Measurements from ENCODE around the gene JMJD1C.

The JMJD1C gene

DNA sequence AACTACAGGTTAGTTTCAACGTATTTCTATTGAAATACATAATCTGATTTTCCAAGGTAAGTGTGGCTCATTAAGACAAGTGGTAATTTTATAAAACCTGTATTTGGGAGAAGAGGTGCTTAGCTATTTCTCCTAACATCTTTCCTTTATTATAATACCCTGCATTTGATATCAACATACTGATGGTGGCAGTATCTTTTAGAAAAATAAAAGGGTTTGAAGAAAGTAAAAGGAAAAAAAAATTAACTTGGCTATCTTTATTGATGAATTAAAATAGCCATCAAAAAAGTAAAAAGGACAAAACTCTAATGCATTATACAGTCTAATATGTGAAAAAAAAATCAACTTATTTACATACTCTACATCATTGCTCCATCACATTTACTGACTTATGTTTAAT, 264.7 kb downstream of the JMJD1C start:
- Histone ChIP-seq H3K27ac (ENCODE audit: low read depth, low read length) (no peak overlapping the region), H3K4me3 (ENCODE audit: insufficient read depth, low read length, poor library complexity, severe bottlenecking) (no peak overlapping the region), H3K4me2 (ENCODE audit: low read depth, low read length, poor library complexity, severe bottlenecking) (no peak overlapping the region), H3F3A (ENCODE audit: insufficient read depth) (no peaks in the 10 kb centered on the region; the same call in 1 of the 2 replicates), H3K9ac (ENCODE audit: low read length) (no peak overlapping the region), H3K27me3 (ENCODE audit: low read length) (no peaks in the 10 kb centered on the region), H3K79me2 (ENCODE audit: insufficient read depth, low read length) (peaks cover 10% of the 10 kb centered on the region; the same call in 1 of the 2 replicates), H3K9me3 (ENCODE audit: insufficient read depth, low read length) (no peaks in the 10 kb centered on the region), H2AFZ (ENCODE audit: low read depth, low read length, severe bottlenecking) (no peak overlapping the region), H4K20me1 (ENCODE audit: low read depth, low read length) (no peaks in the 10 kb centered on the region), H3K36me3 (ENCODE audit: low read length) (peaks cover 40% of the 10 kb centered on the region; the same call in 1 of the 2 replicates), H3K9me2 (replicated peaks; ENCODE audit: insufficient read depth, low read length) (no peaks in the 10 kb centered on the region)
- TF ChIP-seq EZH2phosphoT487 (conservative IDR thresholded peaks at IDR 0.05; ENCODE audit: low read length), result no peak
- TF ChIP-seq, protein P1, sequence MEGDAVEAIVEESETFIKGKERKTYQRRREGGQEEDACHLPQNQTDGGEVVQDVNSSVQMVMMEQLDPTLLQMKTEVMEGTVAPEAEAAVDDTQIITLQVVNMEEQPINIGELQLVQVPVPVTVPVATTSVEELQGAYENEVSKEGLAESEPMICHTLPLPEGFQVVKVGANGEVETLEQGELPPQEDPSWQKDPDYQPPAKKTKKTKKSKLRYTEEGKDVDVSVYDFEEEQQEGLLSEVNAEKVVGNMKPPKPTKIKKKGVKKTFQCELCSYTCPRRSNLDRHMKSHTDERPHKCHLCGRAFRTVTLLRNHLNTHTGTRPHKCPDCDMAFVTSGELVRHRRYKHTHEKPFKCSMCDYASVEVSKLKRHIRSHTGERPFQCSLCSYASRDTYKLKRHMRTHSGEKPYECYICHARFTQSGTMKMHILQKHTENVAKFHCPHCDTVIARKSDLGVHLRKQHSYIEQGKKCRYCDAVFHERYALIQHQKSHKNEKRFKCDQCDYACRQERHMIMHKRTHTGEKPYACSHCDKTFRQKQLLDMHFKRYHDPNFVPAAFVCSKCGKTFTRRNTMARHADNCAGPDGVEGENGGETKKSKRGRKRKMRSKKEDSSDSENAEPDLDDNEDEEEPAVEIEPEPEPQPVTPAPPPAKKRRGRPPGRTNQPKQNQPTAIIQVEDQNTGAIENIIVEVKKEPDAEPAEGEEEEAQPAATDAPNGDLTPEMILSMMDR (IDR thresholded peaks at IDR 0.05; ENCODE audit: insufficient read depth, low read length, poor library complexity, severe bottlenecking), result no peak

DNA sequence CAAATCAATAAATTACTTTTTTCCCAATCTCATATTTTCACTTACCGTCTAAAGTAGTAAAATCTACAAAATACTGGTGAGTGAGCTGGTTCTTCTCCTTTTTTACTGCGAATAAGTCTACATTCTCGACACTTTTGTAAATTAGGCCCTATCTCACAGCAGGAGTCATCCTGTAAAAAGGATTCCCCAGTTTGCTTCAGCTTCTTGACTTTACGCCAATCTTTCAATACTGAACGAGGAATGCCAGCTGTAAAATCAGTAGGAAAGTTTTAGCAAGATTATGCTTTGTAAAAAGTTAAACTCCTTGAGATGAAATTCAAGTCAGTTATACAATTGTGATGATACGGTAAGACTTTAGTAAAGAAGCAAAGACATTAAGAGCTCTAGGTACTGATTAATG, 265.3 kb downstream of the JMJD1C start:
- H3K9me3 ChIP-seq (ENCODE audit: insufficient read depth, low read length), result no peaks in the 10 kb centered on the region
- H4K20me1 ChIP-seq (ENCODE audit: low read depth, low read length), result no peaks in the 10 kb centered on the region
- H3K4me3 ChIP-seq (ENCODE audit: insufficient read depth, low read length, poor library complexity, severe bottlenecking), result no peak overlapping the region
- no peak overlapping the region for H3K4me2 ChIP-seq (ENCODE audit: low read depth, low read length, poor library complexity, severe bottlenecking)
- no peak overlapping the region for H3K27ac ChIP-seq (ENCODE audit: low read depth, low read length)
- H2AFZ ChIP-seq (ENCODE audit: low read depth, low read length, severe bottlenecking), result no peak overlapping the region
- H3K9ac ChIP-seq (ENCODE audit: low read length), result no peak overlapping the region
- peaks cover 34% of the 10 kb centered on the region; the same call in 1 of the 2 replicates for H3K36me3 ChIP-seq (ENCODE audit: low read length)
- TF ChIP-seq, protein P1 (IDR thresholded peaks at IDR 0.05; ENCODE audit: insufficient read depth, low read length, poor library complexity, severe bottlenecking), result no peak
- no peak for TF ChIP-seq EZH2phosphoT487 (conservative IDR thresholded peaks at IDR 0.05; ENCODE audit: low read length)
- H3K27me3 ChIP-seq (ENCODE audit: low read length), result no peaks in the 10 kb centered on the region
- H3K79me2 ChIP-seq (ENCODE audit: insufficient read depth, low read length), result peaks cover 4% of the 10 kb centered on the region; the same call in 1 of the 2 replicates
- H3F3A ChIP-seq (ENCODE audit: insufficient read depth), result no peaks in the 10 kb centered on the region; the same call in 1 of the 2 replicates
- H3K9me2 ChIP-seq (replicated peaks; ENCODE audit: insufficient read depth, low read length), result no peaks in the 10 kb centered on the region

DNA sequence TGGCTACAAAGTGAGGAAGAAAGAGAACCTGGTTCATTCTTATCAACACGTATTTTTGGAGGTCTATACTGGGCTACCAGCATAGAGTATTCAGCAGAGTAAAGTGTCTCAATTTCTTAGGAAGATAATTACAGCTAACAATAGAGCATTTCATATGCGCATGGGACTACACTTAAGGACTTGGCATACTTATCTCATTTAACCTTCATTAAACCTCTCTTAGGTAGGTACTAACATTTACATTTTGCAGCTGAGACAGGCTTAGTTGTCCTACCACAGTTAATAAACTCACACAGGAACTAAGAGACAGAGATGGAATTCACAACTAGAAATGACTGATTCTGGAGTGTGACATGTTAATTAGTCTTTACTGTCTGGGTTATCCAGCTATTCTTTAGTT, 266.1 kb downstream of the JMJD1C start:
- no peaks in the 10 kb centered on the region for H4K20me1 ChIP-seq (ENCODE audit: low read depth, low read length)
- no peaks in the 10 kb centered on the region for H3K9me3 ChIP-seq (ENCODE audit: insufficient read depth, low read length)
- no peak overlapping the region for H2AFZ ChIP-seq (ENCODE audit: low read depth, low read length, severe bottlenecking)
- H3K36me3 ChIP-seq (ENCODE audit: low read length), result peaks cover 33% of the 10 kb centered on the region; the same call in 1 of the 2 replicates
- TF ChIP-seq EZH2phosphoT487 (conservative IDR thresholded peaks at IDR 0.05; ENCODE audit: low read length), result no peak
- TF ChIP-seq, protein P1 (IDR thresholded peaks at IDR 0.05; ENCODE audit: insufficient read depth, low read length, poor library complexity, severe bottlenecking), result no peak
- H3K9me2 ChIP-seq (replicated peaks; ENCODE audit: insufficient read depth, low read length), result no peaks in the 10 kb centered on the region
- H3F3A ChIP-seq (ENCODE audit: insufficient read depth), result no peaks in the 10 kb centered on the region; the same call in 1 of the 2 replicates
- H3K4me3 ChIP-seq (ENCODE audit: insufficient read depth, low read length, poor library complexity, severe bottlenecking), result no peak overlapping the region
- H3K79me2 ChIP-seq (ENCODE audit: insufficient read depth, low read length), result peaks cover 4% of the 10 kb centered on the region; the same call in 1 of the 2 replicates
- no peak overlapping the region for H3K27ac ChIP-seq (ENCODE audit: low read depth, low read length)
- H3K27me3 ChIP-seq (ENCODE audit: low read length), result no peaks in the 10 kb centered on the region
- H3K4me2 ChIP-seq (ENCODE audit: low read depth, low read length, poor library complexity, severe bottlenecking), result no peak overlapping the region
- no peak overlapping the region for H3K9ac ChIP-seq (ENCODE audit: low read length)

All from SU-DHL-6 (cell line).